Epithelial cell of proximal tubule (primary cell): ENCODE measurements around the gene H6PD. TPM values are rescaled to one million over a fixed set of nuclear protein-coding genes. Genes with fewer than 3 reads are reported as not detected.

Experiments
- DNase-seq: peaks from one replicate; pipeline ENCODE4 v3.0.0-alpha.2; 2011; ENCODE audit warnings: low read depth
- H3K4me3 ChIP-seq: 2 replicates; pipeline ENCODE4 v1.5.1; 2011; ENCODE audit warnings: low read depth, mild to moderate bottlenecking, low read length
- total RNA-seq: library from RNA; depleted of rRNA; stranded (reverse); fragments of >200 nt; gene quantifications from 2 replicates; pipeline ENCODE4 v1.2.3, GENCODE V29; 2015
- TF ChIP-seq, protein P1 (sequence below): conservative IDR thresholded peaks from 2 replicates; pipeline ENCODE4 v1.5.1; 2012; ENCODE audit warnings: low read depth, mild to moderate bottlenecking, low read length

H6PD gene
- total RNA-seq, 1 donor from 2014 or later = 10.7 TPM

DNA sequence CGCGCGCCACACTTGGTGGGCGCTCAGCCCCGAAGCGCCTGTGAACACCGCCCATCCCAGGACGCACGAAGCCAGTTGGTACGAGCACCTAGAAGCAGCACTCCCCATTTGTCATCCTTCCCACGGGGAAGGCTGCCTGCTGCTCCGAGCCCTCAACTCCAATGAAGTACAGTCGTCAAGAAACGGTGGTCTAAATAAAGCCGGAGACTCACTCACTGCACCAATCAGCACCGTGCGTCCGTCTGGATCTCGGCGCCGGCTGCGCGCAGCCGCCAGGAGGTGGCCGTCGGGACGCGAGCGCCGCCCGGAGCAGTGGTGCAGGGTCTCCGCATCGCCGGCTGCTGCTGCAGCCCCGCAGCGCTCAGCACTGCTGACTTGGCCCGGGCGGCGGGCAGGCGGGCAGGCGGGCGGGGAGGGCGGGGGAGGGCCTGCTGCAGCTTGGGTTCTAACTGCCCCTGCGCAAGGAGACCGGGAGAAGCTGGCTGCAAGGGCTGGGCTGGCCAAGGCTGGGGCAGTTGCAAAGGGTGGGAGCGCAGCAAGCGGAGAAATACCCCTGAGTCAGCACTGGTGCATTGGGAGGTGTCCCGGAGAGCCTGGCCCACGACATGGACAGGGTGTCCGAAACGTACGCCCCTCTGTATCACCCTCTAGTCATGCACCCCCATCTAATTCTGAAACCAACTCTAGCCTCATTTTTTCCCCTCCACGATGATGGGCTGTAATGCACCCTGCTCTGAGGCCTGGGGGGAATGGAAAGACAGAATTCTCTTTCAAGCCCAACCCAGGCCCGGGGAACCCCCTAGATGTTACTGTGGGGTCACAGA lies 35.8 kb upstream of the H6PD start:
- peak overlapping the region; percentile 15 for H3K4me3 ChIP-seq
- TF ChIP-seq, protein P1, sequence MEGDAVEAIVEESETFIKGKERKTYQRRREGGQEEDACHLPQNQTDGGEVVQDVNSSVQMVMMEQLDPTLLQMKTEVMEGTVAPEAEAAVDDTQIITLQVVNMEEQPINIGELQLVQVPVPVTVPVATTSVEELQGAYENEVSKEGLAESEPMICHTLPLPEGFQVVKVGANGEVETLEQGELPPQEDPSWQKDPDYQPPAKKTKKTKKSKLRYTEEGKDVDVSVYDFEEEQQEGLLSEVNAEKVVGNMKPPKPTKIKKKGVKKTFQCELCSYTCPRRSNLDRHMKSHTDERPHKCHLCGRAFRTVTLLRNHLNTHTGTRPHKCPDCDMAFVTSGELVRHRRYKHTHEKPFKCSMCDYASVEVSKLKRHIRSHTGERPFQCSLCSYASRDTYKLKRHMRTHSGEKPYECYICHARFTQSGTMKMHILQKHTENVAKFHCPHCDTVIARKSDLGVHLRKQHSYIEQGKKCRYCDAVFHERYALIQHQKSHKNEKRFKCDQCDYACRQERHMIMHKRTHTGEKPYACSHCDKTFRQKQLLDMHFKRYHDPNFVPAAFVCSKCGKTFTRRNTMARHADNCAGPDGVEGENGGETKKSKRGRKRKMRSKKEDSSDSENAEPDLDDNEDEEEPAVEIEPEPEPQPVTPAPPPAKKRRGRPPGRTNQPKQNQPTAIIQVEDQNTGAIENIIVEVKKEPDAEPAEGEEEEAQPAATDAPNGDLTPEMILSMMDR = peak; percentile 20
- no peak for DNase-seq

DNA sequence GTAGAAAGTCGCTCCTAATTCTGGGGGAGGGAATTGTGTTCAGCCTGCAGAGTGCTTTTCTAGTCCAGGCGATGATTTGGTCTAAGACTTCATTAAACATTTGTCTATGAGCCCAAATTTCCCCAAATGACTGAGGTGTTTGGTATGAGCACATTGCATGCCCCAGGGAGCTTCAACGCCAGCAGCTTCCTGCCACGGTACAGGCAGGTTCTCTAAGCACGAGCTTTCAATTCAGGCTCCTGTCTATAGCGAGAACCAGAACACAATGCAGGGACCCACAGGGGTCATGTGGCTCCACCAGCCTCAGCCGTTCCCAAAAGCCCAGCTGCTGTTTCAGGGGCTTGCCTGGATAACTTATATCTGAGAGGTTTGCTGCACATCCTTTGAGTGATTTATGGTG lies 34.1 kb upstream of the H6PD start:
- TF ChIP-seq, protein P1 = no peak
- H3K4me3 ChIP-seq = no peak overlapping the region
- no peak for DNase-seq

DNA sequence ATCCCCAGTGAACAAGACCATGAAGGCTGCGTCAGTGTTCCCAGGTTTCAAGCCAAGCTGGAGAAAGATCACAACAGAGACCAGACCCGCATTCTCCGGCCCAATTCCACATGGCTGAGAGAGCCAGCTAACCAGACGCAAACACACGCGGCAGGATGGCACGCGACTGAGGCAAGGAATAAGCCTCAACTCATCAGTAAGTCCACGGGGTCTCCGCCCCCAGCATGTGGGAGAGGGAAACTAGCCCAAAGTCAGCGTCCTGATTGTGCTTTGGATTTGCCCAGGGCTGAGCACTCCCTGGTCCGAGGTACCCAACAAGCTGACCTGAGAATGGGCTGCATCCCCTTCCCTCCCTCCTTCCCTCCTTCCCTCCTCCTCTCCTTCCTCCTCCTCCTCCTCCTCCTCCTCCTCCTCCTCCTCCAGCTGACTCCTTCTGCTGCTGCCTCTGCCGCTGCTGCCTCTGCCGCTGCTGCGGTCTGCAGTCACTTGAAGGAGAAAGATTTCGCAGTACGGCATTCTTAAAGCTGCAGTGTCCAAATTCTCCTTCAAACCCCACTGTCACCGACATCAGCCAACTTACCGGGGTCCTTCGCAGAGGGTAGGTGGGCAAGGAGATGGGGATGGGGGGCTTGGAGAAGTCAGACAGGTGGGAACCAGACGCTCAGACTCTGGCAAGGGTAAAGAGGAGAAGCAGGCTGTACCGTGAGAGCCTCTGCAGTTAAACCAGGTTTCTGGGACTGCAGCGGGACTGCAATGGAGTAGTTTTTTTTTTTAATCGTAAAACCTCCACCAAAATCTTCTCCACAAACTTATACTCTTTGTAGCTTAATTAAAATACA lies 33.0 kb upstream of the H6PD start:
- TF ChIP-seq, protein P1 = no peak
- H3K4me3 ChIP-seq = peak overlapping the region; percentile 63
- no peak for DNase-seq

DNA sequence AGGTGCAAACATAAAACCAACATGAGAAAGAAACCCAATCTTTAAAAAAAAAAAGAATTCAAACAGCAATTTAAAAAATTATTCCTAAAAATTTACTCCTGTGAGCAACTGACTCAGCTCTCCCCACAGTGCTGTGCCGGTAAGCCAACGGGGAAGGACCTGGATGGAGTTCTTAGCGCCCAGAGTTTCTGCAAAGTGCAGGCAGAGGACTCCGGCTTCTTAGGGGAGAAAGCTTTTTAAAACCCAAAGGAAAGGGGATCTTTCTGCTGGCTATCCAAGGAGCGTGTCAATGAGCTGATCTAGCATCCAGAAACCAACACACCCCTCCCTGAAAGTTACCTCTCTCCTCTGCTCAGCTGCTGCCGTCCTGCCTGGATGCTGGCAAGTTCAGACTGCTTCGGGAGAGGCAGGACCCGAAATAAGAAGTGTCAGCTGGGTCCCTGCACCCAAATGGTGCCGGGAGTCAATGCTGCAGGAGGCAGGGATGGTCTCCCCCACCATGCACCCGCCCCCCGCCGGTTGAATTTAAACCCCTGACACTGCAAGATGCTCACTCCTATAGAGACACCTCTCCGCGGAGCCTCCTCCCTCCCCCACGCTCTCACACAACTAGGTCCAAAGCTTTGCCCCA lies 32.2 kb upstream of the H6PD start:
- H3K4me3 ChIP-seq = peak overlapping the region; percentile 63
- DNase-seq = no peak
- TF ChIP-seq, protein P1 = no peak

DNA sequence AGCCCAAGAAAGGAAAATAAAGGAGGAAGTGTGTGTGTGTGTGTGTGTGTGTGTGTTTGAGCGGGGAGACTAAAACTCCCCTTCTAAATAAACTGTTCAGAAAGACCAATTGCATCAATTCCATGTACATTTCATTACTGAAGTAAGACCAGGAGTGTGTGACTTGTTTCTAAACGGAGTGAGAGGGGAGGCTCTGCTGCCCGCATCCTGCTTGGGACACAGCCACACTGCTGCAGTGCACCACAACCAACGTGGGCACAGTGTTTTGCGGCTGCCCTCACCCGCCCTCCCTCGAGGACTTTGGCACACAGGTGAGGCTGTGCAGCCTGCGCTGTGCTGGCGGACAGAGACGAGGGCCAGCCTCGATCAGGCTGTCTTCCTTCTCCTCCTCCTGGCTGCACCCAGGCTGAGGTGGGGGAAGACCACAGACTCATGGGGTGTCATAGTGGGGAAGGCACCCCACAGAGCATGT lies 31.0 kb upstream of the H6PD start:
- H3K4me3 ChIP-seq = no peak overlapping the region
- TF ChIP-seq, protein P1 = no peak
- DNase-seq = no peak

DNA sequence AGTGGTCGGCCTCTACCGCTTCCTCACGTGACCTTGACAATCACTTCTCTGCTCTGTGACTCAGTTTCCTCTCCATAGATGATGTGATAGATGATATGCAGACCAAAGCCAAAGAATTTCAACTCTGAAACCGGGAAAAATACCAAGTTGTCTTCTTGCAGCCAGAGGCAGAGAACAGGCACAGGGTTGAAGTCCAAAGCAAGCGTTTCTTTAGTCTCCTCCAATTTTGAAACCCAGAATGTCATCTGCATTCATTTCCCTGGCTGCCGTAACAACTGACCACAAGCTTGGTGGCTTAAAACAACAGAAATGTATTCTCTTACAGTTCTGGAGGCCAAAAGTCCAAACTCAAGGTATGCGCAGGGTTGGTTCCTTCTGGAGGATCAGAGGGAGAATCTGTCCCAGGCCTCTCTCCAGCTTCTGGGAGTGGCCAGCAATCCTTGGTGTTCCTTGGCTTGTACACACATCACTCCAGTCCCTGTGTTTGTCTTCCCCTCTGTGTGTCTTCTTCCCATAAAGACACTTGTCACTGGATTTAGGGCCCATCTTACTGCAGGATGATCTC lies 30.3 kb upstream of the H6PD start:
- no peak for DNase-seq
- TF ChIP-seq, protein P1 = no peak
- H3K4me3 ChIP-seq = no peak overlapping the region
